HEK293 (cell line): Measurements from ENCODE around the gene KRT79.

Experiments
- CTCF ChIA-PET: fragments of 350-600 bp; formaldehyde crosslinking; extraction: SDS; loops from one replicate; lab custom pipeline; 2021; ENCODE audit warnings: antibody characterized with exemption; lab: Yijun Ruan, JAX
- POLR2A ChIA-PET: fragments of 300-600 bp; formaldehyde crosslinking; extraction: SDS; loops from one replicate; lab custom pipeline; 2020; ENCODE audit warnings: antibody characterized with exemption, inconsistent platforms; lab: Yijun Ruan, JAX
- H3K27ac ChIP-seq: fragments of 200-500 bp; sonication (Bioruptor generic); 2 replicates; pipeline ENCODE4 v1.5.1; 2014; ENCODE audit warnings: low read depth, low read length, control low read depth, inconsistent platforms; ENCODE audit errors: extremely low read depth
- H3K36me3 ChIP-seq, 2 experiments: fragments of 200-500 bp in 1 of 2; sonication (Bioruptor generic) in 1 of 2; 1 replicate in 1 of 2; 2 replicates in 1 of 2; pipeline ENCODE4 v1.5.1; 2014 to 2017; ENCODE audit warnings: inconsistent platforms in 2 of 2, low read length in 2 of 2; ENCODE audit not compliant: control insufficient read depth in 2 of 2, insufficient read depth in 1 of 2
- H3K4me1 ChIP-seq: fragments of 200-500 bp; sonication (Bioruptor generic); 2 replicates; pipeline ENCODE4 v1.5.1; 2014; ENCODE audit warnings: mild to moderate bottlenecking, low read length, inconsistent platforms; ENCODE audit not compliant: control insufficient read depth, insufficient read depth
- H3K4me3 ChIP-seq: 2 replicates; pipeline ENCODE4 v1.5.1; 2011; ENCODE audit warnings: low read depth, mild to moderate bottlenecking, control low read depth, low read length, moderate library complexity
- H3K9me3 ChIP-seq: fragments of 200-500 bp; sonication (Bioruptor generic); 2 replicates; pipeline ENCODE4 v1.5.1; 2014; ENCODE audit warnings: low read depth, low read length, inconsistent platforms; ENCODE audit not compliant: control insufficient read depth, insufficient read depth
- EGR2 ChIP-seq: fragments of 450-650 bp; formaldehyde crosslinking; IDR thresholded peaks from 2 replicates; pipeline ENCODE4 v1.5.1; 2016; ENCODE audit warnings: low read depth, missing biosample characterization, missing genetic modification characterization
- GLIS2 ChIP-seq: fragments of 450-650 bp; formaldehyde crosslinking; IDR thresholded peaks from 2 replicates; pipeline ENCODE4 v1.5.1; 2016; ENCODE audit warnings: missing biosample characterization, missing genetic modification characterization
- ZFHX2 ChIP-seq: fragments of 450-650 bp; formaldehyde crosslinking; conservative IDR thresholded peaks from 2 replicates; pipeline ENCODE4 v1.5.1; 2016; ENCODE audit warnings: missing biosample characterization, missing genetic modification characterization
- ZIC2 ChIP-seq: fragments of 450-650 bp; formaldehyde crosslinking; IDR thresholded peaks from 2 replicates; pipeline ENCODE4 v1.5.1; 2016; ENCODE audit warnings: missing biosample characterization, missing genetic modification characterization
- ZNF37A ChIP-seq: fragments of 450-650 bp; IDR thresholded peaks from 2 replicates; pipeline ENCODE4 v1.5.1; 2018; ENCODE audit warnings: missing biosample characterization, missing genetic modification characterization
- ZNF404 ChIP-seq: fragments of 450-650 bp; formaldehyde crosslinking; IDR thresholded peaks from 2 replicates; pipeline ENCODE4 v1.5.1; 2017; ENCODE audit warnings: missing biosample characterization, missing genetic modification characterization
- ZNF473 ChIP-seq: fragments of 450-650 bp; formaldehyde crosslinking; IDR thresholded peaks from 2 replicates; pipeline ENCODE4 v1.5.1; 2017; ENCODE audit warnings: missing biosample characterization, missing genetic modification characterization
- ZNF501 ChIP-seq: fragments of 450-650 bp; formaldehyde crosslinking; IDR thresholded peaks from 2 replicates; pipeline ENCODE4 v1.5.1; 2016; ENCODE audit warnings: missing biosample characterization, missing genetic modification characterization
- TF ChIP-seq, protein P1 (sequence below): fragments of 450-650 bp; formaldehyde crosslinking; IDR thresholded peaks from 2 replicates; pipeline ENCODE4 v1.5.1; 2016; ENCODE audit warnings: missing biosample characterization, missing genetic modification characterization
- TF ChIP-seq, protein P2 (sequence below): fragments of 450-650 bp; formaldehyde crosslinking; IDR thresholded peaks from 2 replicates; pipeline ENCODE4 v1.5.1; 2016; ENCODE audit warnings: missing biosample characterization, missing genetic modification characterization
- TF ChIP-seq, protein P3 (sequence below): fragments of 450-650 bp; formaldehyde crosslinking; IDR thresholded peaks from 2 replicates; pipeline ENCODE4 v1.5.1; 2016; ENCODE audit warnings: missing biosample characterization, missing genetic modification characterization

KRT79 gene

DNA sequence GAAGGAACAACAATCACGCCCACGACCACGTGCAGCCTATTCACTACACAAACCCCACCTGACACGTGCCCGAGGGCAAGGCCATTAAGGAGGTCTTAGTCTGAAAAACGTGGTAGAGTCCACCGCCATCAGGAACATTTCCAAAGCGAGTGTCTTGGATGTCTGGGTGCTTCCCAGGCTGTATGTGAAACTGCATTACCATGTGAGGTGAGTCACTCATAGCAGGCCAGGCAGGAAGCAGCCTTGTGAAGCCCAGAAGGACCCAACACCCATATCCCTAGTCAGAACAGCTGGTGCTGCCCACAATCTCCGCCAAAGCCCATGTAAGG, 3.3 kb upstream of the KRT79 start:
- no peak overlapping the region for H3K4me3 ChIP-seq
- no peaks in the 10 kb centered on the region for H3K4me1 ChIP-seq
- POLR2A ChIA-PET: interaction anchor here (0.6 kb wide), 1 partner anchor 152 kb away, joined by 3 read pairs; no protein-coding TSS in a partner anchor
- no peak for TF ChIP-seq ZNF501 (tag by site-specific recombination)
- CTCF ChIA-PET: interaction anchor here (0.6 to 2.2 kb wide), 3 partner anchors 28 to 517 kb away, joined by 3 to 6 read pairs (median 3); no protein-coding TSS in a partner anchor
- no peaks in the 10 kb centered on the region for H3K9me3 ChIP-seq
- H3K36me3 ChIP-seq: no peaks in the 10 kb centered on the region
- no peak overlapping the region for H3K27ac ChIP-seq

DNA sequence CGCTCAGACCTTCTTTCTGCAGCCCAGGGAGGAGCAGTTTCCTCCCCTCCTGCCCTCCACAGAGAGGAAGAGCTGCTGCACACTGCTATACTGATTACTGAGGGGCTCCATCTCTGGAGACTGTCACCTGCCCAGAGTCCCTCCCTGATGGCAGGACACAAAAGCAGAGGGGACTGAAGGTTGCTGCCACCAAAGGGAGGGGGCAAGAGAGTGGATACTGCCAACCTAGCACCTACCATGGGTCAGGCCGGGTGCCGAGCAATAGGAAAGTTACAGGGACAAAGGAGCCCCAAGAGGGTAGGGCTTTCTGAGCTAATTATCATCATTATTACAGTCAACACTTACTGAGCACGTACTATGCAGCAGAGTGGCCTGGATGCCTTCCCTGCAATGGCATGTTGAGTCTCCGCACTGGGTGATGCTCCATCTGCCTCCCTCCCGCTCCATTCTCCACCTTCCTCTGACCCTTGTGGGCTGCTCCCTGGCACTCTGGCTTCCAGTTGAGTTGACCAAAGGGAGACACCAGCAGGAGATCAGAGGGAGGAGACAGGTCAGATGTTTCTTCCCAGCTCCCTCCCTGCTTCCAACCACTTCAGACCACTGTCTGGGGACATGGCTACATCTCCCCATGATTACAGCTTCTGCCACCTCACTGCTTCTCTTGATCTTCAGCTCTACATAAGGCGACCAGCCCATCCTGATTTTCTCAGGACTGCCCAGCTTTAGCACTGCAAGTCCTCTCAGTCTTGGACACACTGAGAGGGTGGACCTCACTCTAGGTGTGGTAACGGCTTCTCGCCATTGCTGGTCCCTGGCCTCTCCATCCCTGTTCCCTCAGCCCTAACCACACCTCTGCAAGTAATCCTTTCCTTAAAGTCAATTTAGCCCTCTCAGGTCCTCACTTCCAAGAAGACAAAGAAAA, 2.6 kb upstream of the KRT79 start:
- Histone ChIP-seq H3K36me3 (no peaks in the 10 kb centered on the region), H3K27ac (no peak overlapping the region), H3K4me3 (no peak overlapping the region), H3K9me3 (no peaks in the 10 kb centered on the region), H3K4me1 (no peaks in the 10 kb centered on the region)
- ChIA-PET CTCF (interaction anchor here (1.4 to 2.2 kb wide), 2 partner anchors 29 to 34 kb away, joined by 3 to 6 read pairs; no protein-coding TSS in a partner anchor), POLR2A (no interaction called here)
- TF ChIP-seq, protein P1, sequence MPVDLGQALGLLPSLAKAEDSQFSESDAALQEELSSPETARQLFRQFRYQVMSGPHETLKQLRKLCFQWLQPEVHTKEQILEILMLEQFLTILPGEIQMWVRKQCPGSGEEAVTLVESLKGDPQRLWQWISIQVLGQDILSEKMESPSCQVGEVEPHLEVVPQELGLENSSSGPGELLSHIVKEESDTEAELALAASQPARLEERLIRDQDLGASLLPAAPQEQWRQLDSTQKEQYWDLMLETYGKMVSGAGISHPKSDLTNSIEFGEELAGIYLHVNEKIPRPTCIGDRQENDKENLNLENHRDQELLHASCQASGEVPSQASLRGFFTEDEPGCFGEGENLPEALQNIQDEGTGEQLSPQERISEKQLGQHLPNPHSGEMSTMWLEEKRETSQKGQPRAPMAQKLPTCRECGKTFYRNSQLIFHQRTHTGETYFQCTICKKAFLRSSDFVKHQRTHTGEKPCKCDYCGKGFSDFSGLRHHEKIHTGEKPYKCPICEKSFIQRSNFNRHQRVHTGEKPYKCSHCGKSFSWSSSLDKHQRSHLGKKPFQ (tag by site-specific recombination): no peak
- TF ChIP-seq ZNF473 (tag by site-specific recombination) (no peak), ZIC2 (tag by site-specific recombination) (peak; percentile 22; the same call in 1 of the 2 replicates), ZNF404 (tag by site-specific recombination) (no peak)
- TF ChIP-seq, protein P2, sequence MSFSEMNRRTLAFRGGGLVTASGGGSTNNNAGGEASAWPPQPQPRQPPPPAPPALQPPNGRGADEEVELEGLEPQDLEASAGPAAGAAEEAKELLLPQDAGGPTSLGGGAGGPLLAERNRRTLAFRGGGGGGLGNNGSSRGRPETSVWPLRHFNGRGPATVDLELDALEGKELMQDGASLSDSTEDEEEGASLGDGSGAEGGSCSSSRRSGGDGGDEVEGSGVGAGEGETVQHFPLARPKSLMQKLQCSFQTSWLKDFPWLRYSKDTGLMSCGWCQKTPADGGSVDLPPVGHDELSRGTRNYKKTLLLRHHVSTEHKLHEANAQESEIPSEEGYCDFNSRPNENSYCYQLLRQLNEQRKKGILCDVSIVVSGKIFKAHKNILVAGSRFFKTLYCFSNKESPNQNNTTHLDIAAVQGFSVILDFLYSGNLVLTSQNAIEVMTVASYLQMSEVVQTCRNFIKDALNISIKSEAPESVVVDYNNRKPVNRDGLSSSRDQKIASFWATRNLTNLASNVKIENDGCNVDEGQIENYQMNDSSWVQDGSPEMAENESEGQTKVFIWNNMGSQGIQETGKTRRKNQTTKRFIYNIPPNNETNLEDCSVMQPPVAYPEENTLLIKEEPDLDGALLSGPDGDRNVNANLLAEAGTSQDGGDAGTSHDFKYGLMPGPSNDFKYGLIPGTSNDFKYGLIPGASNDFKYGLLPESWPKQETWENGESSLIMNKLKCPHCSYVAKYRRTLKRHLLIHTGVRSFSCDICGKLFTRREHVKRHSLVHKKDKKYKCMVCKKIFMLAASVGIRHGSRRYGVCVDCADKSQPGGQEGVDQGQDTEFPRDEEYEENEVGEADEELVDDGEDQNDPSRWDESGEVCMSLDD (tag by site-specific recombination): no peak

DNA sequence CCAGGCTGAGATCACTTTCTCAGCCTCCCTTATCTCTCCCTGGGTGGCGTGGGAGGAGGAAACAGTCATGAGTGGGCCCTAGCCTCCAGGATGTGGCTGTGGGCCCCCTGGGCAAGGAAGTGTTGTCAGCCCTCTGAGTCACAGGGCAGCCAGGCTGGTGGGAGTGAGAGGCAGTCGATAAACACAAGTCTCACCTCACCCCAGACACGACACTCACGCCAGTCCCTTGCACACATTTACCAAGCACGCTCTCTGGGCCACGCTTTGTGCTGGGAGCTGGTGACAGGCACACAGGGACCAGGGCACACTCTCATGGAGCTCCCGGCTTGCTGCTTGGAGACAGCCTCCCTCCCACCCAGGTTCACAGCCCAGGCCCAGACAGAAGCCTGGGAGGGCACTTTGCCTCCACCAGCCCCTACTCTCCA, 1.9 kb upstream of the KRT79 start:
- Histone ChIP-seq H3K4me1 (no peaks in the 10 kb centered on the region), H3K27ac (no peak overlapping the region), H3K9me3 (no peaks in the 10 kb centered on the region), H3K4me3 (no peak overlapping the region), H3K36me3 (no peaks in the 10 kb centered on the region)
- TF ChIP-seq ZNF37A (no peak), ZFHX2 (tag by site-specific recombination) (peak; percentile 99), EGR2 (tag by site-specific recombination) (peak; percentile 99), GLIS2 (tag by site-specific recombination) (0 out of 2 replicates have a peak, but pooled peaks have one; percentile 24)
- ChIA-PET CTCF (interaction anchor here (1.4 kb wide), 1 partner anchor 35 kb away, joined by 3 read pairs; no protein-coding TSS in a partner anchor), POLR2A (no interaction called here)

DNA sequence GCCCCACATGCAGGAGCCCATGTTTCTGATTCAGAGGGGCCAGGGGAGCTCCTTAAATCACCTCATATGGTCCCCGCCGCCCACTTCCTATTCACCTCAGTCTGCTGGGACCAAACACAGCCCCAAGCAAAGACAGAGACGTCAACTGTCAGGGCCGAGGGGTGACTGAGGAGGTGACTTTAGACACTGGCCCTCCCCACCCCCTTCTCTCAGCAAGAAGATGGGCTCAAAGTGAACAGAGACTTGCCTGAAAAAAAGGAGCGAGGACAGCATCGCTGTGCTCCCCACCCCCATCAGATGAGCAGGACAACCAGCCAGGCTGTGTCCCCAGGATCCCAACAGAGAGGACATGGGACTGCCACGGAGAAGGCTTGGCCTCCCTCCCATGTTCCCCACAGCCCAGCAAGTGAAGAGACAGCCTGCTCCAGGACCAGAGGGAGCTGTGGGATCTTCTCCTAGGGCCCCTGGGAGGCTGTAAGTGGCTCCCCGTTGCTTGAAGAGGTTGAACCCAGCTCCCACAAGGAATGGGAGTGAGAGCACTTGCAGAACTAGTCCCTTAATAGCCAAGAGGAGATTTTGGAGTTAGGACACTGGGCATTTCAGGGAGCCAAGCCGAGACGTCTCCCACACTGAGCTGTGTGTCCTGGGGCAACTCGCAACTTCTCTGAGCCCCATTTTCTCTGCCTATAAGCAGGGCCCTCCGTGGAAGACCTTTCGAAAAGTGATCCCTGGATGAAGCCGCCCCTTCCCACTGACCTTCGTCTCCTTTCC, 1.3 kb upstream of the KRT79 start:
- Histone ChIP-seq H3K27ac (no peak overlapping the region), H3K36me3 (no peaks in the 10 kb centered on the region), H3K4me1 (no peaks in the 10 kb centered on the region), H3K4me3 (no peak overlapping the region), H3K9me3 (no peaks in the 10 kb centered on the region)
- CTCF ChIA-PET: no interaction called here
- POLR2A ChIA-PET: no interaction called here
- peak; percentile 90 for TF ChIP-seq ZIC2 (tag by site-specific recombination)
- TF ChIP-seq, protein P3, sequence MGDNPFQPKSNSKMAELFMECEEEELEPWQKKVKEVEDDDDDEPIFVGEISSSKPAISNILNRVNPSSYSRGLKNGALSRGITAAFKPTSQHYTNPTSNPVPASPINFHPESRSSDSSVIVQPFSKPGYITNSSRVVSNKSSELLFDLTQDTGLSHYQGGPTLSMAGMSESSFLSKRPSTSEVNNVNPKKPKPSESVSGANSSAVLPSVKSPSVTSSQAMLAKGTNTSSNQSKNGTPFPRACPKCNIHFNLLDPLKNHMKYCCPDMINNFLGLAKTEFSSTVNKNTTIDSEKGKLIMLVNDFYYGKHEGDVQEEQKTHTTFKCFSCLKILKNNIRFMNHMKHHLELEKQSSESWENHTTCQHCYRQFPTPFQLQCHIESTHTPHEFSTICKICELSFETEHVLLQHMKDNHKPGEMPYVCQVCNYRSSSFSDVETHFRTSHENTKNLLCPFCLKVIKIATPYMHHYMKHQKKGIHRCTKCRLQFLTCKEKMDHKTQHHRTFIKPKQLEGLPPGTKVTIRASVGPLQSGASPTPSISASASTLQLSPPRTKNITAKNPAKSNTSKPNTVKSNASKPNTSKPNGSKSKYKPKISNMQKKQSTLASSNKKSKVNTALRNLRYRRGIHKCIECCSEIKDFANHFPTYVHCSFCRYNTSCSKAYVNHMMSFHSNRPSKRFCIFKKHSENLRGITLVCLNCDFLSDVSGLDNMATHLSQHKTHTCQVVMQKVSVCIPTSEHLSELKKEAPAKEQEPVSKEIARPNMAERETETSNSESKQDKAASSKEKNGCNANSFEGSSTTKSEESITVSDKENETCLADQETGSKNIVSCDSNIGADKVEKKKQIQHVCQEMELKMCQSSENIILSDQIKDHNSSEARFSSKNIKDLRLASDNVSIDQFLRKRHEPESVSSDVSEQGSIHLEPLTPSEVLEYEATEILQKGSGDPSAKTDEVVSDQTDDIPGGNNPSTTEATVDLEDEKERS (tag by site-specific recombination): no peak
- TF ChIP-seq, all 188 proteins: peak for 1
